ENCODE data around the gene TMA16.
A peak's percentile ranks its signal among the peaks of the same experiment; 100 is the strongest.

Gene TMA16

DNA sequence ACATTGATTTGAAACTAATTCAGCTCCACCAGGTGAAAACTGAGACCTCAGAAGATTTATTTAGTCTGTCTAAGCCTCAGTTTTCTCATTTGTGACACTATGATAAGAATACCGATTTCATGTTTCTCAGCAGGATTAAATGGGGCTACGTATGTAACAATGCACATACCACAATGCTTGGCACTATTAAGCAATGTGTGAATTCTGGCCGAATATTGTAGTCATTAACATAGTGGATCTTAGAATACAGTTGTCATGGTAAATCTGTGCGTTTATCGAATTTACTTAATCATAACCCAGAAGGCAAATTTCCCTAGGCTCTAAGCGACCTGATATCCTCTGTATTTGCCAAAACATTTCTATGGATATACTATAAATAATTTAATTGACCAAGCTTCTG lies 69.1 kb downstream of the TMA16 start:
- DNase-seq (ENCODE audit: low spot score): no peak

DNA sequence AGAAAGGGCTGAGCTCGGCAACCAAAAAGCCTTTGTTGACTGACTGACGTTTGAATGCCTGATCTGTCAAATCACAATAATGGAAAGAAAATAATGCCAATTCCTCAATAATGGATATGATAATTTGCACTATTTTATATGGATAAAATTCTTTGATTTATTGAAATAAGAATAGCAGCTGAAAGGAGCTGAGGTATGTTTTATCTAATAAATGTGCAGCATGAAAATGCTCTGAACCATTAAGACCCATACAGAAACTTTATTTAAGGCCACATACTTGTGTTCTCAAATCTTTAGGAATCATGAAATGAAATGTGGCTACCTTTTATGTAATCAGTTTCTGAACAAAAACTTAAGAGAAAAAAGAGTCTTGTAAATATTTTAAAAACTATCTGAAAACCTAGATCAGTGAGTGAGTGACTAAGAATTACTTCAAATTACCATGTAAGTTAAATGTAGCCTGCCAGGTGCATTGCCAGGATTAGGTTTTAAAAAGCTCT lies 69.8 kb downstream of the TMA16 start:
- no peak for DNase-seq (ENCODE audit: low spot score)

DNA sequence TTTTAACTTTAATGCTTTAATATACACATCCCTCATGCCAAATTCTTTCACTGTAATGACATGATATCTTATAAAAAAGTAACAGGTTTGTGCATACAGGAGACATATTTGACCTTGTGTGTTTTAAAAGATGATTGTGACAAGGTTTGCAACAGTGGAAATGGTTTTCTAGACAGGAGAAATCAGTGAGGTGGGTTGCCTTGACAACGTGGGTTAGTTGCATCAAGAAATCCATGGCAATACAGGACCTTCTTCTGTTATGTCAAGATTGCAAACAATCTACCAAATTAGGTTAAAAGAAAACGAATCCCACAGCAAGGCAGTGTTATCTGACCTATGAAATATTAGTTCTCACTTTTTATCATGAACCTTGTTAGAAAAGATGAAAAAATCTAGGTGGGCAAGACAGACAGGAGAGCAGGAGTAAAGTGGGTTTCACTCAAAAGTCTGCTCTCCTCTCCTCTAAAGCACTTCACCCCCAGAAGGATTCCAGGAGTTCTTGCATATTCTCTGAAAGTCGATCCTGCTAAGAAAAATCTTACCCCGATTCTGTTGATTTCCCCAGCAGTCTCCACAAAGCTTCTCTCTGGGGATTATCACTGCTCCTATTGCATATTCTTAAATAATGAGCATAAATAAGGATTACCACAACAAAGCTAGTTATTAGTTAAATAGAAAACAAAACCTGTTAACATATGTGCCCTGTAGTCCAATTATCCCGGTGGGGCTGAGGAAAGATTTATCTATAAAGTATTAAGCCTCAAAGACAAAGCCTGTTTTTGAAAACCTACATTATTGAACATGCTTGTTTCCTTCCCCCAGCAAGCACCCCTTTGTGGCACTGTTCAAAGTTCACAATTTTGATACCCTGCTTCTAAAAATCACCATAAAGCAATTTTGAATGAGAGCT lies 71.0 kb downstream of the TMA16 start:
- DNase-seq (ENCODE audit: low spot score): peak; percentile 27

DNA sequence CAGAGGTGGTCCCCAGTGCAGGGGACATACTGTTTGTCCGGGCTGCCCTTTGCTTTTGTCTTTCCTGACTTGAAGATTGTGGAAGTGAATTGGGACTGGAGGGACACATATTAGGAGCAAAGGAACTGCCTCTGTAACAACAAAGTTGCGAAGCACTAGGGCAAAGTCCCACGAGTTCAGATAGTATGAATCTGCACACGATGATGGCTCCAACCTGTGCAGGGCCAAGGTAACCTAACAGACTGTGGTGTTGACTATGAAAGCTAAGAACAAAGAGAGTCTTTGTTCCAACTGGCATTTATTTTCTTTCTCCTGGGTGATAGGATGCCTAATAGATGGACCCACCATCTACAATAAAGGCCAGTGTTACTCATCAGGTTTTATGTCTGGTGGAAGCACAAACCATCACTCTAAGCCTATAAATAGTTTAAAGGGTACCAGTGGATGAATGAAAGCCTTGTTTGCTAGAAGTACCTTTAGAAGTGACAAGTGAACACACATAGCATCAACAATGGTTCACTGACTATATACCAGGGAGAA lies 71.8 kb downstream of the TMA16 start:
- no peak for DNase-seq (ENCODE audit: low spot score)

DNA sequence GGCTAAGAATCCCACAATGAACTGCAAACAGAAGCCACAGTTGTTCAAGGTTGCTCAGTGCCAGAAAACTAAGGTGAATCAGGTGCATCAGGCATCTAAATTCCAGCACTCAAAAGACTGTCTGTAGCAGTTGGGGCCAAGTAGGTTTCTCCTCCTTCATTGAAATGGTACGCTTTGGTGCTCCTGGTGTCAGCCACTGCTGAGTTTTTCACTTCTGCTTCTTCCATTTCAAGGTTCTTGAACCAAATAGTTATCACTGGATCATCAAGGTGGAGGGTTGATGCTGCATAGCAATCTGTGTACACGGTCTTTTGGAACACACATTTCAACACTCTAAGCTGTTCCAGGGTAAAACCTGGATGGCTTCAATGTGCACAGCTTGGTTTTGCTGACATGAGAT lies 74.4 kb downstream of the TMA16 start:
- DNase-seq (ENCODE audit: low spot score): no peak

Data from iPS-NIHi11 (cell line).